HG02973 (cell line): ENCODE measurements around the gene DCUN1D3.
"Not testable (repeated sequence)": the region's sequence is repeated elsewhere in the genome, so short reads cannot be mapped to it uniquely, and the experiment has no call there.

Source experiments
- ATAC-seq: cut with Tn5 transposase; IDR thresholded peaks from one replicate; pipeline ENCODE4 v1.9.1; 2021; ENCODE audit warnings: moderate library complexity; ENCODE audit not compliant: unreplicated experiment

Gene DCUN1D3

GRCh38 chr16:20838240-20838639 is 61.9 kb downstream of the DCUN1D3 start:
- ATAC-seq, result no peak

- ATAC-seq, result no peak
These were observed 67.1 kb downstream of the DCUN1D3 start for GRCh38 chr16:20833086-20833485.

- ATAC-seq, result no peak
These were observed 69.8 kb downstream of the DCUN1D3 start for GRCh38 chr16:20830372-20830771.

GRCh38 chr16:20829536-20829935 is 70.6 kb downstream of the DCUN1D3 start:
- no peak for ATAC-seq

GRCh38 chr16:20826039-20826566 is 74.1 kb downstream of the DCUN1D3 start:
- ATAC-seq, result no peak

- no peak for ATAC-seq
These were observed 77.4 kb downstream of the DCUN1D3 start for GRCh38 chr16:20822521-20823325.

GRCh38 chr16:20821682-20822081 is 78.5 kb downstream of the DCUN1D3 start:
- ATAC-seq, result no peak

GRCh38 chr16:20818929-20819585 is 81.1 kb downstream of the DCUN1D3 start:
- no peak for ATAC-seq

- no peak for ATAC-seq
These were observed 85.4 kb downstream of the DCUN1D3 start for GRCh38 chr16:20814784-20815183.

- ATAC-seq, result no peak
These were observed 87.6 kb downstream of the DCUN1D3 start for GRCh38 chr16:20812510-20812909.

- ATAC-seq, result no peak
These were observed 88.2 kb downstream of the DCUN1D3 start for GRCh38 chr16:20811889-20812439.

- no peak for ATAC-seq
These were observed 92.3 kb downstream of the DCUN1D3 start for GRCh38 chr16:20807862-20808261.

GRCh38 chr16:20806168-20807050 is 93.7 kb downstream of the DCUN1D3 start, which contains the start of the genes ERI2 and REXO5:
ERI2 (minus strand) TSS chr16:20806472; CDS start chr16:20806430, 42 bp downstream.
REXO5 (plus strand) TSS chr16:20806527; CDS start chr16:20806954, 427 bp downstream.
- ATAC-seq, result peak; percentile 75

- ATAC-seq, result not testable (repeated sequence)
These were observed 94.4 kb downstream of the DCUN1D3 start for GRCh38 chr16:20805684-20806167.
